H1 (cell line): ENCODE results near the gene HPS5. TPM values are rescaled to one million over a fixed set of nuclear protein-coding genes. Genes with fewer than 3 reads are reported as not detected.

Experiments
- ATF2 ChIP-seq: IDR thresholded peaks from 2 replicates; pipeline ENCODE4 v1.6.1; 2012; ENCODE audit warnings: low read length, inconsistent platforms
- BACH1 ChIP-seq: IDR thresholded peaks from 2 replicates; pipeline ENCODE4 v1.6.1; 2012; ENCODE audit warnings: low read length, improper control_type of control experiment
- CEBPB ChIP-seq: IDR thresholded peaks from 2 replicates; pipeline ENCODE4 v1.6.1; 2012; ENCODE audit warnings: low read depth, low read length
- CHD7 ChIP-seq: fragments of 300-600 bp; sonication (generic); IDR thresholded peaks from 2 replicates; pipeline ENCODE4 v1.7.1; 2012; ENCODE audit warnings: low read length, moderate library complexity, mild to moderate bottlenecking, inconsistent platforms; ENCODE audit not compliant: insufficient replicate concordance
- CREB1 ChIP-seq: IDR thresholded peaks from 2 replicates; pipeline ENCODE4 v1.6.1; 2012; ENCODE audit warnings: inconsistent platforms
- FOSL1 ChIP-seq: IDR thresholded peaks from 2 replicates; pipeline ENCODE4 v1.6.1; 2011; ENCODE audit warnings: mild to moderate bottlenecking, low read depth, low read length, moderate library complexity; ENCODE audit not compliant: insufficient read depth
- GABPA ChIP-seq: IDR thresholded peaks from 2 replicates; pipeline ENCODE4 v1.6.1; 2011; ENCODE audit warnings: mild to moderate bottlenecking, low read length, moderate library complexity, borderline replicate concordance; ENCODE audit not compliant: insufficient read depth
- MAX ChIP-seq: IDR thresholded peaks from 2 replicates; pipeline ENCODE4 v1.6.1; 2012; ENCODE audit warnings: inconsistent platforms
- SP1 ChIP-seq: IDR thresholded peaks from 2 replicates; pipeline ENCODE4 v1.6.1; 2011; ENCODE audit warnings: low read depth, low read length
- TAF1 ChIP-seq: IDR thresholded peaks from 2 replicates; pipeline ENCODE4 v1.6.1; 2011; ENCODE audit warnings: mild to moderate bottlenecking, low read depth, low read length
- polyA plus RNA-seq, 7 experiments: library from polyadenylated mRNA; depleted of rRNA in 3 of 7; stranded (reverse) in 5 of 7; unstranded in 2 of 7; fragments of >200 nt in 5 of 7; fragments of 200-250 nt in 2 of 7; gene quantifications; 1 replicate in 5 of 7; 2 replicates in 1 of 7; 4 replicates in 1 of 7; pipeline versions ENCODE4 v1.2.1 to v1.2.3, GENCODE V29; 2011 to 2013; ENCODE audit warnings: missing spikeins in 2 of 7, mixed read lengths in 2 of 7
- total RNA-seq: library from RNA; stranded (reverse); fragmentation: NEBNext Ultra II Directional; extraction: Animal tissue kit (Norgen Biotek cat#: 25700); gene quantifications from 2 replicates; pipeline ENCODE4 v1.2.1, GENCODE V29; 2021

HPS5 gene
- total and polyA plus RNA-seq, 2 of the 8 experiments (the other 6 are each of a cell fraction or from before 2014, with no cell fraction given), result 5.0 to 18.5 TPM

- TF ChIP-seq CHD7 (no peak), GABPA (no peak), FOSL1 (no peak), ATF2 (no peak), CEBPB (no peak), MAX (no peak), SP1 (no peak), TAF1 (no peak), CREB1 (no peak), BACH1 (no peak)
- TF ChIP-seq, all 59 proteins: peak for 0
Observed at GRCh38 chr11:18312012-18312411, 9.9 kb downstream of the HPS5 start (continued).
